GM12878 (cell line): ENCODE measurements around the gene FNDC3B. TPM values are rescaled to one million over a fixed set of nuclear protein-coding genes. Genes with fewer than 3 reads are reported as not detected.
A peak's percentile ranks its signal among the peaks of the same experiment; 100 is the strongest.

Experiments used
- BHLHE40 ChIP-seq, 2 experiments: fragments of 450-650 bp in 1 of 2; IDR thresholded peaks; 2 replicates each; pipeline ENCODE4 v1.6.1; 2011 to 2017; ENCODE audit warnings: low read depth in 2 of 2, borderline replicate concordance in 1 of 2, improper control_type of control experiment in 1 of 2, low read length in 1 of 2, mild to moderate bottlenecking in 1 of 2
- CREM ChIP-seq: IDR thresholded peaks from 2 replicates; pipeline ENCODE4 v1.6.1; 2014; ENCODE audit warnings: antibody characterized with exemption, low read depth
- FOXM1 ChIP-seq: IDR thresholded peaks from 2 replicates; pipeline ENCODE4 v1.6.1; 2012; ENCODE audit warnings: low read depth, mild to moderate bottlenecking, inconsistent platforms, low read length, moderate library complexity
- GABPA ChIP-seq: IDR thresholded peaks from 2 replicates; pipeline ENCODE4 v1.6.1; 2014; ENCODE audit warnings: antibody characterized with exemption, low read depth, mild to moderate bottlenecking, inconsistent platforms
- NFXL1 ChIP-seq: fragments of 450-650 bp; IDR thresholded peaks from 2 replicates; pipeline ENCODE4 v1.6.1; 2017; ENCODE audit warnings: antibody characterized with exemption, mild to moderate bottlenecking, borderline replicate concordance
- NRF1 ChIP-seq: conservative IDR thresholded peaks from 2 replicates; pipeline ENCODE4 v1.6.1; 2011; ENCODE audit warnings: mild to moderate bottlenecking, low read depth, low read length, improper control_type of control experiment
- PML ChIP-seq: IDR thresholded peaks from 2 replicates; pipeline ENCODE4 v1.6.1; 2012; ENCODE audit warnings: low read length, inconsistent platforms
- POLR2A ChIP-seq: IDR thresholded peaks from 2 replicates; pipeline ENCODE4 v1.6.1; 2011; ENCODE audit warnings: low read depth, mild to moderate bottlenecking, low read length
- SMC3 ChIP-seq: IDR thresholded peaks from 2 replicates; pipeline ENCODE4 v1.6.1; 2011; ENCODE audit warnings: low read length, improper control_type of control experiment, borderline replicate concordance
- SREBF2 ChIP-seq: IDR thresholded peaks from 2 replicates; pipeline ENCODE4 v1.6.1; 2012; ENCODE audit warnings: mild to moderate bottlenecking, low read length
- SRF ChIP-seq, 2 experiments: IDR thresholded peaks; 2 replicates each; pipeline ENCODE4 v1.6.1; 2011; ENCODE audit warnings: low read depth in 2 of 2, low read length in 2 of 2, mild to moderate bottlenecking in 1 of 2, moderate library complexity in 1 of 2
- STAT1 ChIP-seq: fragments of 450-650 bp; conservative IDR thresholded peaks from 2 replicates; pipeline ENCODE4 v1.6.1; 2014; ENCODE audit warnings: antibody characterized with exemption, mild to moderate bottlenecking
- SUPT20H ChIP-seq: IDR thresholded peaks from 2 replicates; pipeline ENCODE4 v1.6.1; 2011; ENCODE audit warnings: low read depth, mild to moderate bottlenecking, low read length, moderate library complexity, borderline replicate concordance; ENCODE audit not compliant: control insufficient read depth
- TAF1 ChIP-seq: IDR thresholded peaks from 2 replicates; pipeline ENCODE4 v1.6.1; 2011; ENCODE audit warnings: mild to moderate bottlenecking, low read depth, low read length, borderline replicate concordance
- ZZZ3 ChIP-seq: IDR thresholded peaks from 2 replicates; pipeline ENCODE4 v1.6.1; 2011; ENCODE audit warnings: low read depth; ENCODE audit not compliant: control insufficient read depth, insufficient read length
- polyA plus RNA-seq, 11 experiments: library from polyadenylated mRNA; depleted of rRNA in 4 of 11; unstranded in 6 of 11; stranded (reverse) in 5 of 11; fragments of >200 nt; fragmentation: Nextera tagmentation in 4 of 11; fragmentation: Illumina TruSeq in 1 of 11; extraction: Ambion mirVana in 4 of 11; extraction: Trizol in 1 of 11; gene quantifications; 1 replicate in 1 of 11; 2 replicates in 10 of 11; pipeline versions ENCODE4 v1.2.1 to v1.2.3, GENCODE V29; 2011 to 2016; ENCODE audit warnings: inconsistent platforms in 2 of 11, missing spikeins in 2 of 11, low read depth in 1 of 11
- total RNA-seq, 4 experiments: library from RNA; depleted of rRNA in 3 of 4; stranded (reverse); fragments of >200 nt in 3 of 4; fragmentation: Illumina TruSeq in 1 of 4; extraction: Trizol in 1 of 4; gene quantifications; 2 replicates each; pipeline versions ENCODE4 v1.2.1 to v1.2.3, GENCODE V29; 2013 to 2021
- TF ChIP-seq, protein P1 (sequence below): fragments of 450-650 bp; IDR thresholded peaks from 2 replicates; pipeline ENCODE4 v1.6.1; 2017; ENCODE audit warnings: mild to moderate bottlenecking, low read depth, inconsistent platforms; ENCODE audit not compliant: poor library complexity, severe bottlenecking
- TF ChIP-seq, protein P2 (sequence below): IDR thresholded peaks from 2 replicates; pipeline ENCODE4 v1.6.1; 2011; ENCODE audit warnings: low read depth, mild to moderate bottlenecking, low read length, moderate library complexity, borderline replicate concordance; ENCODE audit errors: extremely low read depth
- TF ChIP-seq, protein P3 (sequence below): IDR thresholded peaks from 2 replicates; pipeline ENCODE4 v1.6.1; 2012; ENCODE audit warnings: low read length, inconsistent platforms

The FNDC3B gene
- total and polyA plus RNA-seq, 10 of the 15 experiments (the other 5 are each of a cell fraction or from before 2014, with no cell fraction given) = 7.9 to 35.0 (median 18.5) TPM

DNA sequence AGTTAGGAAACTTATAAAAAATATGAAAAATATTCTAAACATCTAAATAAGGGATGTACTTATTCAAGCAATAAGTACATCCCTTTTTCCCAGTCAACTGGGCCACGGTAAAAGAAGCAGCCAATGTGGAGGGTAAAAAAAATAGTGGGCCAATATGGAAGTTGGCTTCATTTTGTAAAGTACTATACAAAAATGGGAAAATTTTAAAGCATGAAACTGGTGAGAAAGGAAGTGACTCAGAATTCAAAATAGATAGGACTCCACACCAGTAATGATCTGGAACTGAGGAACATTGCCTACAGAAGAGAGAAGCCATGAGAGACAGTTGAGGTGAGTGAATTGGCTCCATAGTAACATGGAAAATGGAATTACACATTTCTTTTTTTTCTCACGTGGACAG, 108.9 kb downstream of the FNDC3B start (continued):
- TF ChIP-seq, protein P1, sequence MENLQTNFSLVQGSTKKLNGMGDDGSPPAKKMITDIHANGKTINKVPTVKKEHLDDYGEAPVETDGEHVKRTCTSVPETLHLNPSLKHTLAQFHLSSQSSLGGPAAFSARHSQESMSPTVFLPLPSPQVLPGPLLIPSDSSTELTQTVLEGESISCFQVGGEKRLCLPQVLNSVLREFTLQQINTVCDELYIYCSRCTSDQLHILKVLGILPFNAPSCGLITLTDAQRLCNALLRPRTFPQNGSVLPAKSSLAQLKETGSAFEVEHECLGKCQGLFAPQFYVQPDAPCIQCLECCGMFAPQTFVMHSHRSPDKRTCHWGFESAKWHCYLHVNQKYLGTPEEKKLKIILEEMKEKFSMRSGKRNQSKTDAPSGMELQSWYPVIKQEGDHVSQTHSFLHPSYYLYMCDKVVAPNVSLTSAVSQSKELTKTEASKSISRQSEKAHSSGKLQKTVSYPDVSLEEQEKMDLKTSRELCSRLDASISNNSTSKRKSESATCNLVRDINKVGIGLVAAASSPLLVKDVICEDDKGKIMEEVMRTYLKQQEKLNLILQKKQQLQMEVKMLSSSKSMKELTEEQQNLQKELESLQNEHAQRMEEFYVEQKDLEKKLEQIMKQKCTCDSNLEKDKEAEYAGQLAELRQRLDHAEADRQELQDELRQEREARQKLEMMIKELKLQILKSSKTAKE = peak; percentile 32
- no peak for TF ChIP-seq SUPT20H
- no peak for TF ChIP-seq SRF (IDR thresholded peaks at IDR 0.05; ENCODE audit: low read depth in 2 of 2, low read length in 2 of 2)
- TF ChIP-seq ZZZ3 = no peak
- TF ChIP-seq BHLHE40 (IDR thresholded peaks at IDR 0.05; ENCODE audit: borderline replicate concordance in 1 of 2, low read depth in 2 of 2, low read length in 1 of 2) = no peak
- TF ChIP-seq, protein P2, sequence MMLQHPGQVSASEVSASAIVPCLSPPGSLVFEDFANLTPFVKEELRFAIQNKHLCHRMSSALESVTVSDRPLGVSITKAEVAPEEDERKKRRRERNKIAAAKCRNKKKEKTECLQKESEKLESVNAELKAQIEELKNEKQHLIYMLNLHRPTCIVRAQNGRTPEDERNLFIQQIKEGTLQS = no peak
- no peak for TF ChIP-seq STAT1
- no peak for TF ChIP-seq POLR2A
- TF ChIP-seq TAF1 = no peak
- no peak for TF ChIP-seq NFXL1
- TF ChIP-seq GABPA = 0 out of 2 replicates have a peak, but pooled peaks have one; percentile 16
- TF ChIP-seq PML = no peak
- TF ChIP-seq FOXM1 = no peak; the same call in 1 of the 2 replicates
- TF ChIP-seq NRF1 = no peak
- TF ChIP-seq, protein P3, sequence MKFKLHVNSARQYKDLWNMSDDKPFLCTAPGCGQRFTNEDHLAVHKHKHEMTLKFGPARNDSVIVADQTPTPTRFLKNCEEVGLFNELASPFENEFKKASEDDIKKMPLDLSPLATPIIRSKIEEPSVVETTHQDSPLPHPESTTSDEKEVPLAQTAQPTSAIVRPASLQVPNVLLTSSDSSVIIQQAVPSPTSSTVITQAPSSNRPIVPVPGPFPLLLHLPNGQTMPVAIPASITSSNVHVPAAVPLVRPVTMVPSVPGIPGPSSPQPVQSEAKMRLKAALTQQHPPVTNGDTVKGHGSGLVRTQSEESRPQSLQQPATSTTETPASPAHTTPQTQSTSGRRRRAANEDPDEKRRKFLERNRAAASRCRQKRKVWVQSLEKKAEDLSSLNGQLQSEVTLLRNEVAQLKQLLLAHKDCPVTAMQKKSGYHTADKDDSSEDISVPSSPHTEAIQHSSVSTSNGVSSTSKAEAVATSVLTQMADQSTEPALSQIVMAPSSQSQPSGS = peak; percentile 16; the same call in 1 of the 2 replicates
- no peak for TF ChIP-seq SMC3
- TF ChIP-seq SREBF2 = no peak
- peak; percentile 6; the same call in 1 of the 2 replicates for TF ChIP-seq CREM
